Body of pancreas (tissue), 4 donors: ENCODE results near the gene EFCAB13. TPM values are rescaled to one million over a fixed set of nuclear protein-coding genes. Genes with fewer than 3 reads are reported as not detected.

ENCODE experiments used
- ATAC-seq: fragments of 150-250 bp; one replicate; pipeline ENCODE4 v1.9.1; 2016
- DNase-seq, 4 donors: peaks; one replicate each; pipeline ENCODE4 v3.0.0-alpha.2; 2019
- H3K27ac ChIP-seq, 4 donors: fragments of 200-600 bp; sonication (generic); 1 replicate in 3 of 4; 2 replicates in 1 of 4; pipeline versions ENCODE4 v1.5.1 to v1.6.1; 2016 to 2019; ENCODE audit warnings: mild to moderate bottlenecking in 1 of 4, mixed read lengths in 1 of 4, moderate library complexity in 1 of 4
- H3K27me3 ChIP-seq, 2 donors: fragments of 200-600 bp; sonication (generic); one replicate each; pipeline ENCODE4 v1.6.0; 2016; ENCODE audit warnings: mild to moderate bottlenecking in 1 of 2
- H3K36me3 ChIP-seq, 2 donors: fragments of 200-600 bp; sonication (generic); replicated peaks in 1 of 2; 2 replicates each; pipeline ENCODE4 v1.5.1; 2016; ENCODE audit warnings: low read depth in 2 of 2; ENCODE audit not compliant: insufficient read depth in 1 of 2
- H3K4me1 ChIP-seq: fragments of 200-600 bp; sonication (generic); one replicate; pipeline ENCODE4 v1.6.0; 2016
- H3K4me3 ChIP-seq, 2 donors: fragments of 200-600 bp; sonication (generic); 1 replicate in 1 of 2; 2 replicates in 1 of 2; pipeline ENCODE4 v1.5.1; 2016 to 2019
- H3K9me3 ChIP-seq, 3 donors: fragments of 200-600 bp; sonication (generic); 1 replicate in 2 of 3; 2 replicates in 1 of 3; pipeline ENCODE4 v1.5.1; 2016
- POLR2A ChIP-seq, 3 donors: fragments of 450-650 bp; IDR thresholded peaks; one replicate each; pipeline ENCODE4 v1.6.1; 2016; ENCODE audit warnings: antibody characterized with exemption in 3 of 3, mild to moderate bottlenecking in 2 of 3
- WGBS, 2 donors: methylation state at CpG; one replicate each; pipeline ENCODE4 v1.1.5; 2017; 5-methylcytosine and 5-hydroxymethylcytosine counted together
- intact Hi-C: fragments of 100-400 bp; cut with DNase I; formaldehyde crosslinking; loops from one replicate; pipeline ENCODE4 v1.15.1; 2023
- total RNA-seq, 2 donors: library from RNA; depleted of rRNA; stranded (reverse); fragments of >200 nt; gene quantifications; one replicate each; pipeline ENCODE4 v1.1.0, GENCODE V29; 2016
- TF ChIP-seq, protein P1 (sequence below), 7 experiments: fragments of 450-650 bp in 4 of 7; fragments of 200-600 bp in 3 of 7; sonication (generic) in 3 of 7; IDR thresholded peaks; one replicate each; pipeline ENCODE4 v1.5.1; 2016 to 2019; ENCODE audit warnings: antibody characterized with exemption in 7 of 7

EFCAB13 gene
- total RNA-seq, 2 donors from 2014 or later: 2.6 to 10.6 TPM

- Histone ChIP-seq H3K4me3 (no peak overlapping the region), H3K4me1 (peaks cover 25% of the 10 kb centered on the region), H3K27ac (peak overlapping the region in 3 of 4 donors; percentile 3 to 10 (median 5)), H3K27me3 (no peaks in the 10 kb centered on the region), H3K9me3 (no peaks in the 10 kb centered on the region), H3K36me3 (no peaks in the 10 kb centered on the region)
- peak; percentile 66 to 79 (median 72) for DNase-seq
- 34 to 43% methylated on average over 10 of the region's 10 CpGs for whole genome bisulfite sequencing, 2 donors
- ATAC-seq: peak; percentile 80
- intact Hi-C loops: no loop called here
- TF ChIP-seq, protein P1, sequence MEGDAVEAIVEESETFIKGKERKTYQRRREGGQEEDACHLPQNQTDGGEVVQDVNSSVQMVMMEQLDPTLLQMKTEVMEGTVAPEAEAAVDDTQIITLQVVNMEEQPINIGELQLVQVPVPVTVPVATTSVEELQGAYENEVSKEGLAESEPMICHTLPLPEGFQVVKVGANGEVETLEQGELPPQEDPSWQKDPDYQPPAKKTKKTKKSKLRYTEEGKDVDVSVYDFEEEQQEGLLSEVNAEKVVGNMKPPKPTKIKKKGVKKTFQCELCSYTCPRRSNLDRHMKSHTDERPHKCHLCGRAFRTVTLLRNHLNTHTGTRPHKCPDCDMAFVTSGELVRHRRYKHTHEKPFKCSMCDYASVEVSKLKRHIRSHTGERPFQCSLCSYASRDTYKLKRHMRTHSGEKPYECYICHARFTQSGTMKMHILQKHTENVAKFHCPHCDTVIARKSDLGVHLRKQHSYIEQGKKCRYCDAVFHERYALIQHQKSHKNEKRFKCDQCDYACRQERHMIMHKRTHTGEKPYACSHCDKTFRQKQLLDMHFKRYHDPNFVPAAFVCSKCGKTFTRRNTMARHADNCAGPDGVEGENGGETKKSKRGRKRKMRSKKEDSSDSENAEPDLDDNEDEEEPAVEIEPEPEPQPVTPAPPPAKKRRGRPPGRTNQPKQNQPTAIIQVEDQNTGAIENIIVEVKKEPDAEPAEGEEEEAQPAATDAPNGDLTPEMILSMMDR (IDR thresholded peaks at IDR 0.05): no peak
- no peak for TF ChIP-seq POLR2A (IDR thresholded peaks at IDR 0.05)
Measured at GRCh38 chr17:47276868-47277267, 46.9 kb upstream of the EFCAB13 start.

DNA sequence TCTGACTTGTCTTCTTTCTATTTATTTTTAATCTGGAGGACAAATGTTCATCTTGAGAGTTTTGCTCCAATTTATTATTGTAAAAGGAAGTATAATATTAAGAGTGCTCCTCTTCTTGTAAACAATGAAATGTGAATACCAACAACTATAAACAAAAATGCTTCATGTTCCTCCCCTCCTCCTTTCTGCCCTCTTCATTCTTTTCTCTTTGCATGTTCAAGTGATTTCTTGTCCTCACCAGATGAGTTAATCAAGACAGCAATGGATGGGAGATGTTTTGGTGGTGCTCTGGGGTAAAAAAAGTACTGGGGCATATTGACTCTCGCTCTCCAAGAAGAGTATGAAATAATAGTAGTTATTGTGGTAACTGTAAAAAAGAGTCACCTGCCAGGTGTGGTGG is 45.8 kb upstream of the EFCAB13 start:
- H3K27ac ChIP-seq: no peak overlapping the region

GRCh38 chr17:47278561-47278960 is 45.2 kb upstream of the EFCAB13 start:
- DNase-seq (no peak), ATAC-seq (no peak)
- peak overlapping the region in 2 of 4 donors; percentile 23 to 43 for H3K27ac ChIP-seq
- H3K4me3 ChIP-seq: no peak overlapping the region
- intact Hi-C loops: no loop called here
- no peak for TF ChIP-seq POLR2A (IDR thresholded peaks at IDR 0.05)
- TF ChIP-seq, protein P1 (IDR thresholded peaks at IDR 0.05): no peak
- 86 to 94% methylated on average over 4 of the region's 4 CpGs for WGBS, 2 donors
- no peaks in the 10 kb centered on the region for H3K36me3 ChIP-seq
- no peaks in the 10 kb centered on the region for H3K27me3 ChIP-seq
- no peaks in the 10 kb centered on the region for H3K9me3 ChIP-seq
- peaks cover 25% of the 10 kb centered on the region for H3K4me1 ChIP-seq

More for the DNA sequence above, 45.8 kb upstream of the EFCAB13 start:
- H3K4me1 ChIP-seq: peaks cover 25% of the 10 kb centered on the region
- no peak for ATAC-seq
- intact Hi-C loops: no loop called here
- H3K9me3 ChIP-seq: no peaks in the 10 kb centered on the region
- DNase-seq: no peak
- no peaks in the 10 kb centered on the region for H3K27me3 ChIP-seq
- H3K36me3 ChIP-seq: no peaks in the 10 kb centered on the region
- no peak overlapping the region for H3K4me3 ChIP-seq
- TF ChIP-seq, protein P1 (IDR thresholded peaks at IDR 0.05): no peak
- no peak for TF ChIP-seq POLR2A (IDR thresholded peaks at IDR 0.05)
- WGBS, 2 donors: 93 to 94% methylated on average over 1 of the region's 1 CpG

DNA sequence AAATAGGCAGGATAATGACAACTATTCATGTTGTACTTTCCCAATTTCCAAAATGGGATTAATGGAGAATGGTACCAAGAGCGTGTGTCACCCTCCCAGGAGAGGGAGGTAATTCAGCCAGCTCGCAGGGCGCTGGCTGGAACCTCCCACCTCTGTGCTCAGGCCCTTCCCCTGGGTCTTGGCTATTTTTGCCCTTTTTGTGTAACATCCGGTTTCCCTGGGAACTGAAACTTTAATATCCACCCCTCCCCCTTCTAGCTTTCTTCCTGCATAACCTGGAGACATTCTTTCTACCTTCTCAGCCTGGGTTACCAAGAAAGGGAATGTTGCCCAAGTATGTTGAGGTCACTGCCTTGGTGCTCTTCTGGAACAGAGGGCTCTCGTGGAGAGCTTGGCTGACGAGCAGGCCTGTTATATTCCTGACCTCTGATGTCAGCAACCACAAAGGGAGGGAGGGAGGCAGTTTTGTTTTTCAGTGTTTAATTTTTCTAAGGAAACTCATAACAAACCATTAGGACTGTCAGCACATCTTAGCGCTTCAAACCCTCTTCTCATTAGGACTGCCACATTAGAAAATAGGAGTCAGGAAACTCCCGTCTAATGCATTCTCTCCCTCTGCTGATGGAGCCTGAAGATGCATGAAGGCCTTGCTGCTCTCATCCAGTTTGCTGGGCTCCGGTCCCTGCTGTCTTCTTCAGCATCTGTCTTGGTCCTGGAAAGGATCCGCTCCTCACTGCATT is 44.5 kb upstream of the EFCAB13 start:
- DNase-seq (peak in 3 of 4 donors; percentile 19 to 39 (median 30)), ATAC-seq (peak; percentile 28)
- no peaks in the 10 kb centered on the region for H3K36me3 ChIP-seq
- intact Hi-C loops: no loop called here
- 70 to 79% methylated on average over 10 of the region's 10 CpGs for WGBS, 2 donors
- H3K27ac ChIP-seq: peak overlapping the region in 2 of 4 donors; percentile 23 to 43
- no peak for TF ChIP-seq POLR2A (IDR thresholded peaks at IDR 0.05)
- TF ChIP-seq, protein P1 (IDR thresholded peaks at IDR 0.05): no peak
- no peaks in the 10 kb centered on the region for H3K27me3 ChIP-seq
- H3K9me3 ChIP-seq: no peaks in the 10 kb centered on the region
- H3K4me1 ChIP-seq: peaks cover 25% of the 10 kb centered on the region
- H3K4me3 ChIP-seq: no peak overlapping the region
